NAMALWA (cell line): ENCODE data around the gene LRRN4CL.
"Not testable (repeated sequence)": the region's sequence is repeated elsewhere in the genome, so short reads cannot be mapped to it uniquely, and the experiment has no call there.

Source experiments
- DNase-seq: peaks from one replicate; pipeline ENCODE4 v3.0.0-alpha.2; 2015; ENCODE audit warnings: low spot score

LRRN4CL gene

DNA sequence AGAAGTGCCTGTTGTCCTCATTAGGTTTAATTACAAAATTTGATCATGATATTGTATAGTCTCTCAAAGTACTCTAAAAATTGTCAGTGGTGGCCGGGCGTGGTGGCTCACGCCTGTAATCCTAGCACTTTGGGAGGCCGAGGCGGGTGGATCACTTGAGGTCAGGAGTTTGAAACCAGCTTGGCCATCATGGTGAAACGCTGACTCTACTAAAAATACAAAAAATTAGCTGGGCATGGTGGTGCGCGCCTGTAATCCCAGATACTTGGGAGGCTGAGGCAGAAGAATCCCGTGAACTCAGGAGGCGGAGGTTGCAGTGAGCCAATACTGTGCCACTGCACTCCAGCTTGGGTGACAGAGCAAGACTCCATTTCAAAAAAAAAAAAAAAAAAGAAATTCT, 13.9 kb downstream of the LRRN4CL start:
- DNase-seq: not testable (repeated sequence)

DNA sequence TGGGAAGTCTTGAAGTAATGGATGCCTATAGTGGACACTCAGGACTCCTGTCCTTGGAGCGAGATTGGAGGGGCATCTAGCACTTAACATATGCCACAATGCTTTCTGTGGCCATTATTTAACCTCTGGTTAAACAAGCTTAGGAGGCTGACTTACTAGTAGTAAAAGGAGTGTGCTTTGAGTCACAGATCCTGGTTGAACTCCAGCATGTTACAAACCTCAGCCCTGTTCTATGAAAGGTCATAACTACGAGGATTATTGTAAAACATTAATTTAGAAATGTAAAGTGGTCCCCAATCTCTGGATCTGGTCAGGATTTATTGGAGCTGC, 16.2 kb downstream of the LRRN4CL start:
- DNase-seq: no peak

DNA sequence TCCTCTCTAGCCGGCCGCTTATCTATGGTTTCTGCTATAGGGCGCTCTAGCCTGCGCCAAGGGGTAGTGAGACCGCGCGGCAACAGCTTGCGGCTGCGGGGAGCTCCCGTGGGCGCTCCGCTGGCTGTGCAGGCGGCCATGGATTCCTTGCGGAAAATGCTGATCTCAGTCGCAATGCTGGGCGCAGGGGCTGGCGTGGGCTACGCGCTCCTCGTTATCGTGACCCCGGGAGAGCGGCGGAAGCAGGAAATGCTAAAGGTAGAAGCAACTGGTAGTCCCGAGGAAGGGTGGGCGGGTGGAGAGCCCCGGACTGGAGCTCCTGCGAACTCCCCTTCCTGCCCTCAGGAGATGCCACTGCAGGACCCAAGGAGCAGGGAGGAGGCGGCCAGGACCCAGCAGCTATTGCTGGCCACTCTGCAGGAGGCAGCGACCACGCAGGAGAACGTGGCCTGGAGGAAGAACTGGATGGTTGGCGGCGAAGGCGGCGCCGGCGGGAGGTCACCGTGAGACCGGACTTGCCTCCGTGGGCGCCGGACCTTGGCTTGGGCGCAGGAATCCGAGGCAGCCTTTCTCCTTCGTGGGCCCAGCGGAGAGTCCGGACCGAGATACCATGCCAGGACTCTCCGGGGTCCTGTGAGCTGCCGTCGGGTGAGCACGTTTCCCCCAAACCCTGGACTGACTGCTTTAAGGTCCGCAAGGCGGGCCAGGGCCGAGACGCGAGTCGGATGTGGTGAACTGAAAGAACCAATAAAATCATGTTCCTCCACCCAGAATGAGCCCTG, 17.5 kb downstream of the LRRN4CL start, which contains the start of the genes LBHD1 and UQCC3:
Gene LBHD1, minus strand, starts transcription at position 660 of the 782 bp plus-strand sequence. CDS start 2,236 bp downstream, outside the sequence.
Gene UQCC3, plus strand, starts transcription at position 66 of the 782 bp plus-strand sequence. Its CDS starts 73 bp downstream, at position 139.
- peak; percentile 90 for DNase-seq

GRCh38 chr11:62671236-62671607, 18.1 kb downstream of the LRRN4CL start:
- no peak for DNase-seq

DNA sequence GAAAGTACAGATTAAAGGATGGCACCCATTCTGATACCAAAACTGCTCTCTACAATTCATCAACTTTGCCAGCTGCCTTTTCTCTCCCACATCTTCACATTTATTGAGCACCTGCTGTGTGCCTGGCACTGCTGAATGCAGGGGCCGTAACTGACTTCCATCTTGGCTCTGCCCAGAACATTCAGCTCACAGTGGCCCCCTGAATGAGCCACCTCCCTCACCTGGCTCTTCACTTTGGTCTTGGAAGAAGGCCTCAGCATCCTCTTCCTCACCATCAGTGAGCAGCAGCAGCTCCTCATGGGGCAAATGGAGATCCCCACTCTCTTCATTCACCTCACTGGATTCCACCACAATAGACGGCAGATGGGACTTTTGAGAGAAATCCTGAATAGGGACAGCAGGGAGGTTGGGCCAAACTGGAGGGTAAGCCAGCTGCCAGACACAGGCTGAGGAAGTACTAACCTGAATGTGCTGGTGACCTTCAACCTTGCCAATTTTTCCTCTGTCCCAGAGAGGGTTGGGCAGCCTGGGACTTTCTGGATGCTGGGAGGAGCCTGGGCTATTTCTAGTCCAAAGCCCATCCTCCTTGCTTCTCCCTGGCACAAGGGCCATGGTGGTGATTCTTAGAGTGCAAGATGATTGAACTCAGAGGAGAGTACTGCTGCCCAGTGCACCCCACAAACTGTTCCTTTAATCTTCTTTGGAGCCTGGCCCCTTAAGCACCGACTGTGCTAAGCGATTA, 19.7 kb downstream of the LRRN4CL start:
- DNase-seq: no peak

- no peak for DNase-seq
Observed at GRCh38 chr11:62667460-62667859, 21.9 kb downstream of the LRRN4CL start.

GRCh38 chr11:62666259-62666926, 22.9 kb downstream of the LRRN4CL start:
- no peak for DNase-seq

- DNase-seq: peak; percentile 58
Observed at GRCh38 chr11:62665599-62666258, 23.6 kb downstream of the LRRN4CL start.

- DNase-seq: peak; percentile 95
Observed at GRCh38 chr11:62665075-62665598, 24.2 kb downstream of the LRRN4CL start, which contains the start of the genes C11orf98 and CSKMT. Gene C11orf98, minus strand, starts transcription at chr11:62665210. Its CDS starts 41 bp downstream, at chr11:62665169. Gene CSKMT, plus strand, starts transcription at chr11:62665312. Its CDS starts 568 bp downstream, at chr11:62665880.

DNA sequence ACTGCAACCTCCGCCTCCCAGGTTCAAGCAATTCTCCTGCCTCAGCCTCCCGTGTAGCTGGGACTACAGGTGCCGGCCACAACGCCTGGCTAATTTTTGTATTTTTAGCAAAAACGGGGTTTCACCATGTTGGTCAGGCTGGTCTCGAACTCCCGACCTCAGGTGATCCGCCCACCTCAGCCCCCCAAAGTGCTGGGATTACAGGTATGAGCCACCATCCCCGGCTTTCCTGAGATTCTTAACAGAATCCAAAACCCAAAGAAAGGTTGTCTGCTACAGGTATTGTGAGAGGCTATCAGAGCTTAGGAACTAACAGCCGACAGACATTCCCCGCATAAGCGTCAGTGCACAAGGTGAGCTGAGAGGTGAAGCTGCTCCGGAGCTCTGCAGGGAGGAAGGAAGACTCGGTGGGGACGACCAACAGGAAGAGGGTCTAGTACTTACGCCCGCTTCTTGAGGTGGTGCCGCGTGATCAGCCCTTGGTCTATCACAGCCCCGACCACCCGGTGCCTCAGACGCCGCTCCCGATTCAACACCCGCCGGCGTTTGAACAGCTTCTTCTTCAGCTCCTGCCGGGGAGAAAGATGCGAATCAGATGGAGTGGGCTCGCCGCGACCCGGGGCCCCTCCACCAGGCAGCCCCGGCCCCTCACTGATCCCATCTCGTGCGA, 24.8 kb downstream of the LRRN4CL start:
- DNase-seq: peak; percentile 84

DNA sequence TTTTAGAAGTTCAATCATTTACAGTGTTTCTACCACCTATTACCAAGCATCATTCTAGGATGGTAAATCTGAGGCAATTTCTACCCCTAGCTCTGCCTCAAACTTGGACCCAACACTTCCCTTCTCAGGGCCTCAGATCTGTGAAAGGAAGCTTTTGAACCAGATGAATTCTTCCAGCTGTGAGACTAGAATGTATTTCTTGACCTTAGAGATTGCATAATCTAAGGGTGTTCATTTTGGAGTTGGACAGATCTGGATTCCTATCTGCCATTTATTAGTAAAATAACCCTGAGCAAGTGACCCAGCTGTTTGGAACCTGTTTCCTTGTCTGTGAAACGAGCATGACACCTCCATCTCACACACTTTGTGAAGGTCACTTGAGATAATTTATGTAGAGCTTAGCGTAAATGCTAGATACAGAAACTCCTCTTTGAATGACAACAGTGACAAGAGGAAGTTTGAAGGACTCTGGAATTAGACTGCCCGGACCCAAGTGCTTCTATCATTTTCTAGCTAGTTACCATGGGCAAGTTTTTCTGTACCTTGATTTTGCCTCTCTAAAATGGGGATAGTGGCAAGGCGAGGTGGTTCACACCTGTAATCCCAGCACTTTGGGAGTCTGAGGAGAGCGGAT, 32.4 kb downstream of the LRRN4CL start:
- DNase-seq: no peak

- no peak for DNase-seq
Observed at GRCh38 chr11:62654297-62654696, 35.0 kb downstream of the LRRN4CL start.

- peak; percentile 41 for DNase-seq
Observed at GRCh38 chr11:62652161-62653006, 36.9 kb downstream of the LRRN4CL start.

DNA sequence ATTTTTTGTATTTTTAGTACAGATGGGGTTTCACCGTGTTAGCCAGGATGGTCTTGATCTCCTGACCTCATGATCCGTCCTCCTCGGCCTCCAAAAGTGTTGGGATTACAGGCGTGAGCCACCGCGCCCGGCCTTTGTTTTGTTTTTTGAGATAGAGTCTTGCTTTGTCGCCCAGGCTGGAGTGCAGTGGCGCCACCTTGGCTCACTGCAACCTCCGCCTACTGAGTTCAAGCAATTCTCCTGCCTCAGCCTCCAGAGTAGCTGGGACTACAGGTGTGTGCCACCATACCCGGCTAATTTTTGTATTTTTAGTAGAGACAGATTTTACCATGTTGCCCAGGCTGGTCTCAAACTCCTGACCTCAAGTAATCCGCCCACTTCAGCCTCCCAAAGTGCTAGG, 39.0 kb downstream of the LRRN4CL start:
- not testable (repeated sequence) for DNase-seq

GRCh38 chr11:62649486-62649885, 39.8 kb downstream of the LRRN4CL start:
- DNase-seq: peak; percentile 39

DNA sequence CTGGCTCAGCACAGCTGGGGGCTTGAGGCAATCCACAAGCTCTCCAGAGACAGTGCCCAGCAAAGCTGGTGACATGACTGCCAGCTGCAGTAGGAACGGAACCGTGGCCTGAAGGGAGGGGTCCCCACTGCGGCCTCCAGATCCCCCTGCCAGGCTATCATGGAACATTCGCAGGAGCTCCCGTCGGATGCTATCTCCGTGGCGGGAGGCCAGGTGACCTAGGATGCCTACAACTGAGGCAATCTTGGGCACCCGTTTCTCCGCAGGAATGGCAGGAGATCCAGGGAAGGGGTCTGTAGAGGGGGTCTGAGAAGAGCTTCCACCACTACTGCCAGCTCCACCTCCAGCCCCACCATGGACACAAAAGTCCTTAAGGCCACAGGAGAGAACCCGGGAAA, 40.4 kb downstream of the LRRN4CL start:
- DNase-seq: no peak

DNA sequence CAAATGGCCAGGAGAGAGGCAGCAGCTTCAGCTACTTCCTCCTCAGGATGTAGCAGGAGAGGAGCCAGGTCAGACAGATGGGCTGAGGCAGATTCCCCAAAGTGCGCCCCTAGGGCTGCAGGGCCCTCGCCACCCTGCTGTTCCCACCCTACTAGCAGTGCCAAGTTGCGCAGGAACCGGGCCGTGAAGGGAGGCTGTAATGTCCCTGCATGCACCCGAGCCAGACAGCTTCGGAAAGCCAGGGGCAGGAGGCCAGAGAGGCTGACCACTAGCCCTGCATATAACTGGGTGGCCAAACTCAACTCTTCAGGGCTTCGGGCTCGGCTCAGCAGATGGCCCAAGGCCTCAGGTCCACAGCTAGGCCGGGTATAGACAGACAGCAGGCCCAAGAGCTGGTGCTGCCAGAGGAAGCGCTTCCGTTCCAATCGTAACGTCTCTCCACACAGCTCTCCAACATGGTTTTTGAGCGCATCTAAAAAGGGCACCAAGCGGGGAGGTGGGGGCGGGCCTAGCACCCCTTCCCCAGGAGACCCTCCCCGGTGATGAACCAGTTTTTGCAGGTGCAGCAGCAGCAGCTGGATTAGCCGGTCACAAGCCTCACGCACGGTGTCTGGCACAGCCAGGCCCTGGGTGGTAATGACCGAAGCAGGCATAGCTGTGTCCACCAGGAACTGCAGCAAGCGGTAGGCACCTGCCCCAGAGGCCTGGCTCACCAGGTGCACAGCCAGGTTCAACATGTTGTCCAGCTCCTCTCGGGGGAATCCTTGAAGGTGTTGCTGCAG, 41.0 kb downstream of the LRRN4CL start:
- DNase-seq: no peak

DNA sequence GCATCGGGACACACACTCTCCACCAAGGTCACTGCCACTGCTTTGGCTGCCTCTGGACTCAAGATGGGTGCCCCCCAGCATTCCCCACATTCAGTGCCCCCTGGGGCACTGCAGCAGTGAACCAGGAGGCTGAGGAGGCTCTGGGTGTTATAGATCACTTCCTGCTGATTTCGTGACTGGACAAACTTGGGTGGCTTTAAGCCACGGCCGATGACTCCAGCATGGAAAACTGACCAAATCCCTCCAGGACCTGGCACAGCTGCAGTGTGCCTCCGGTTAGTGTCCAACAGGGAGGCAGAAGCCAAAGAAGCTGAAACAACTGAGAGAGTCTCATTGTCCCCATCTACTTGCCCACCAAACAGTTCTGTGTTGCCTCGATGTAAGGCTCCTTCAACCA, 41.7 kb downstream of the LRRN4CL start:
- DNase-seq: no peak
